Stimulated activated CD4-positive, alpha-beta T cell treated with anti-CD3 and anti-CD28 coated beads, TNF-alpha, amount 100 ng/mL, for 4 hours (primary cell): Measurements from ENCODE around the gene UXS1.

Experiments used
- DNase-seq, 3 experiments: peaks; one replicate each; pipeline ENCODE4 v3.0.0-alpha.2; 2020; ENCODE audit warnings: low read depth in 3 of 3

Gene UXS1

GRCh38 chr2:106109675-106110424 is 84.3 kb downstream of the UXS1 start:
- no peak for DNase-seq

GRCh38 chr2:106108791-106109190 is 85.3 kb downstream of the UXS1 start:
- DNase-seq, result no peak

DNA sequence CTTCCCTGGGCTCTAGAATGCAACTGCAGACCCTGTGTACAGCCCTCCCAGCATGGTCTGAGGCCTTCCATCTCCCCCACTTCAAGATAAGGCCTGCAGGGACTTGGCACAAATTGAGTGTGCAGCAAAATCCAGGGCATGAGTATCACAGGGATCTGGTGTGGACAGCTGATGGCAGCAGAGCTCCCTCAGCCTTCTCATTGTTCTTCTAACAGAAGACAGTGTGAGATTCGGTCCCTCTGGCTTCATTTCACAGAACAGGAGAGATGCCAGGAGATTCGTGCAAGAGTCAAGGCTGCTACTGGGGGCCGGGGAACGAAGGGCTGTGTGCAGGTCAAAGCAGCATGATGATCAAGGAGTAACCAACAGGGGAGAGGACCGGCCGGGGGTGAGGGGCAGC is 85.8 kb downstream of the UXS1 start:
- DNase-seq, result no peak

- DNase-seq, result peak in 1 of 3 experiments; percentile 34
Measured at GRCh38 chr2:106107509-106108131, 86.5 kb downstream of the UXS1 start.

DNA sequence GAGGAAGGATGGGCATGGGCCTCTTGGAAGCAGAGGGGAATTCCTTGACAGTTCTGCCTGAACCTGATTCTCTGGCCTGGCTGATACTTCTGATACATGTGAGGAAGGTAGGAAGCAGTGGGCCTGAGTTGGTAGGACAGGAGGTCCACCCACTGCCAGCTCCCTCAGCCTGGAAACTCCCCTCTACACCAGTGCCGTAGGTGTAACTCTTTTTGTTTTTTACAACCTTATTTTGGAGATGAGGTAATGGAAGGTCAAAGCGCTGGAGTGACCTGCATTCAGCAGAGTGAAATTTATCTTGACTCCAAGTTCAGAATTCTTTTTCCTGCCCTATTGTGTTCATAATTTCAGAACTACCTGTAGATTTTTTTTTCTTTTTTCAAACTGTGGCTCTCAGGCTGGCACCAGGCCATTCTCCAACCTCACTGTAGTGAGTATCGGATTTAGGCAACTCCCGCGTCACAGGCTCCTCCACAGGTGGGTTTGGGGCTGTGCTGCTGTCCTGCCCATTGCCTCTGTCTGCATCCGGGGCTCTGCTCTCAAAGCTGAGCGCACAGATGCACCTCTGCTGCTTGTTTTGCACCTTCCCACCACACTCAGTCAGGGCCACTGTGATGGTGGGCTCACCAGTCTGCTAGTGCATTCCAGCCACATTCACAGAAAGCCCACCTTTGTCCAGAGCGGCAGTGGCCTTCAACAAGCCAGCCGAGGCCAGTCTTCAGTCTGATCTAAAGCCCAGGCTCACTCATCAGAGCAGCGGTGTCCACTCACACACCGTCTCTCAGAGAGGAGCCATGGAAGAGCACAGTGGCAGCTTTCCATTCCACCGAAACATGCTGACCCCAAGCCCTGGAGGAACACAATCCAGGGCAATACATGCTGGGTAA is 87.2 kb downstream of the UXS1 start:
- DNase-seq, result no peak

- no peak for DNase-seq
Measured at GRCh38 chr2:106105151-106105922, 88.8 kb downstream of the UXS1 start.

DNA sequence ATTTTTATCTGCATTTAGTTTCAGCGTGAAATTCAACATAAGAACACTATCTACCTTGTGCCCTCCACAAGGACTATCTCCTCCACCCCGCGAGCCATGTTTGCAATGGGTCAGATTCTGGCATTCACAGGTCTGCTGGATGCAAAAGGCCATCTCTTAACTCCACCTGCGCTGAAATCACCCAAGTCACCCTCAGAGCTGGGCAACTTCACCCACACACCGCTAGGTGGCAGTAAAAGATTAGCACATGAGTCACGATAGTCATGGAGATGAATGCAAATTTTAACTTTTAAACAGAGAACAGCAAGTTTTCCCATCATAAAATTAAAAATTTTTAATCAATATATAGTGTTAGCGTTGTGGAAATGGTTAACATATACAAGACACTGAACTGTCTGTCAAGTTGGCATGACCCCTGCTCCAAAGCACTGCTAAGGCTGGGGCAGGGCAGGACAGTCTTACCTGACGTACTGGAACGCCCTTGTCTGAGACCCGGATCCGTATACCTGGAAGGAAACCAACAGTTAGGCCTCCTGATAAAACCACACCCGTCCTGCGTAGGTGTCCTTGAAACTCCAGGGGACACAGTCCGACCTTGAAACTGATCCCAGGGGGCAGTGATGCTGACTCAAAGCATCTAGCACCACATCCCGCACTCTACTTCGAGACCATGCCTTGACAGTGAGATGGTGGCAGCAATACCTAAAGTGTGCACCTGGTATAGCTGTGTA is 89.6 kb downstream of the UXS1 start:
- no peak for DNase-seq

DNA sequence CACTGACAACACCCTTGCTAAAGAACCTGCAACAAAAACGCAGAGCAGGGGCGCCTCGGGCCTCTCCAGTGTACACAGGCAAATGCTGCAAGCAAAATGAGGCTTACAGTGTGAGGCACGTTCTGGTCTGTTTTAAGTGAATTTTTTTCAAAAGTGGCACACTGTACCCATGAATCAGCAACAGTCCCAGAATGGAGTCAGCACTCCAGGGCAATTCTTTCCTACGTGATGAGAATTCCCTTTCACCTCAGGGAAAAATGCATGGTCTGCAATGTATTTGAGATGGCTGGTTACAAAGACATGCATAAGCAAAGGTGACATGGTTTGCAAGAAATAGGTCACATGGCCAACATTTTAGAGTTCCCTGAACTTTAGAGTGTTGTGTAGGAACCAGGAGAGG is 94.4 kb downstream of the UXS1 start:
- no peak for DNase-seq

DNA sequence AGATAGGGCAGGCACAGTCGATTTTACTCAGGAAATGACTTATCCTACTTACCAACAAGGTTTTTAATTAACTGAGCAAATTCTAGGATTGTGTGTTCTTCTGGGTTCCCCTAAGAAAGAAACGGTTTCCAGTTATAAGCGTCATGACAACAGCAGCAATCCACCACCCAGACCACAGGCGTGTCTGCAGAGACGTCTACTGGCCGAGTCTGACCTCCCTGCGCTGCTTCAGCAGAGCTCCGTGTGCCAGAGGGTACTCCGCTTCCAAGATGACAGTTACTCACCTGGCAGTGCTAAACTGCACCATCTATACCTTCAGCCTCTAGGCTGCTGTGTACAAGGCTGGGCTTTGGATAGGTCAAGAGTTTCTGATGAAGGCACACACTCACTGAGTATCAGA is 95.4 kb downstream of the UXS1 start:
- no peak for DNase-seq

DNA sequence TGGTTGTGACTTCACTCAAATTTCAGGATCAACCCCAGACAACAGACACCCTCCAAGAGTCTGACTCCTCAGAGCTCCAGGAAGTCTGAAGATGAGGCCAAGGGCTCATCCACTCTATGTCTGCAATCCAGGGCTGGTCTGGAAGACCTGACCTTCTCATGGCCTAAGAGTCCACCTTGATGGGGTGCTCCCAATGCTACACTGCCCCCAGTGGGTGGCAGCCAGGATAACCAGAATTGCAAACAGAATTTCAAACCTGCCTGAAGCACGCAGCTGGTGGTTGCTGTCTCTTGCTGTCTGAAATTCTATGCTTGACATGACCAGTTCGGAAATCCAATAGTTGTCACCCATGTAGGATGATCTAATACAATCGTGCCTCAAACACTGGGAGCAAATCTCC is 96.0 kb downstream of the UXS1 start:
- DNase-seq, result no peak

DNA sequence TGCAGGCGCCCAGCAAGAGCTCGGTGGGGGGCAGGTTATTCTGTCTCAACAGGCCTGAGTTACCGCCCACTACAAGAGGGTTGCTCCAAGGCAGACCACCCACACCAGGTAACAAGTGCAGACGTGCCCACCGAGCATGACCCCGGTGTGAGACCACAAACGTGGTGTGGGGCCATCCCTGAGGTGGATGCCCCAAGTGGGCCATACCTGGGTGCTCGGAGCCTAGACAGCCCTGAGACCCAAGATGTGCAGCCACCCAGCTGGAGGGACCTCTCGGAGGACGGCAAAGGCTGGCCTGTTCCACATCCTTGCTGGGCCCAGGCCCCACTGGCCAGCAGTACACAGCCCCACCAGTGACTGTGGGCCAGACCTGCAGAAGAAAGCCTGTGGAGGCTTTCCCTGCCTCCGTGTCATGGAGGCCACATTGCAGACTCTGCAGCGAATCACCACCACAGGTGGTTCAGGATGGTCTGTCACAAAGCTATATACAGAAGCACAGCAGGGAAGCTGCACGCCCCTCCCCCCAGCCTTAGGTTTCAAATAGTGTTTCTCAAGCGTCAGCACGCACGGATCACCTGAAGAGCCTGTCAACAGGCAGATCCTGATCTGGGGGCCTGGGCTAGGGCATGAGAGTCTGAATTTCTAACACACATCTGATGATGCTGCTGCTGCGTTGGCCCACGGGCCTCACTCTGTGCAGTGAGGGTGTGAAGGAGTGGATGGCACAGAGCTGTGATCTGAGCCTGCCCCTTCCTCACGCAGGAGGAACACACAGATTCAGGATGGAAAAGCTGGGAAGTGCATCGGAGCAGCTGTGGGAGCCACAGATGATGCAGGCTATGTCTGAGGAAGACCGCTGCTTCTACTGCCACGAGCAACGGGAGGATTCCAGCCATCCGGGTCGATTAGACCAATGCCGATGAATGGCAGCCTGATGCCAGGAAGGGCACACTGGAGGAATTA is 96.8 kb downstream of the UXS1 start:
- DNase-seq, result no peak

DNA sequence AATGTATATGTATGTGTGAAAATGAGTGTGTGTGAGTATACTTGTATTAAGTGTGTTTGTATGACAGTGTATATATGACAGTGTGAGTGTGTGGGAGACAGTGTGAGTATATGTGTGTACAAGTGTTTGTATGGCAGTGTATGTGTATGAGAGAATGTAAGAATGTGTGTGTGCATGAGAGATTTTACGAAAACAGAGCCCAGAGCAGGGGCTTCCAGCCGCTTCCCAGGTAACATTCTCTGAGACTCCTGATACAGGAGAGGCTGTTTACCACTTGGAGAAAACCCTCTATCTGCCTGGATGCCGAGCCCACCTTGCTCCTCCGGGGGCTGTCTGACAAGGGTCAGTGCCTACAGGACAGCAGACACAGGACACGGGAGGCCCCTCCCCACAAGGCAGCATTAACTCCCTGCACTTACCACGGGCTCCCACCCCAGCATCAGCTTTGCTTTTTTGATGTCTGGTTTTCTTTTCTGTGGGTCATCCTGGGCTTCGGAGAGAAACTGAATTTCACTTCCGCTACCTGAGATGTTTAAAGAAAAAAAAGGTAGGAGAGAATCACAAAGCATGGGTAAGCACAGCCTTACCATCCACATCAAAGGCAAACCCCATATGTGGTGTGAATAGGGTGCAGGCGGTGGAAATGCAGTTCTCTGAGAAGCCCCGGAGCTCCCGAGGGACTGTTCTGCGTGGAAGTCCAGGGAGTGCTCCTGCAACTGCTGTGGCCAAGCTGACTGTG is 97.6 kb downstream of the UXS1 start:
- DNase-seq, result no peak

DNA sequence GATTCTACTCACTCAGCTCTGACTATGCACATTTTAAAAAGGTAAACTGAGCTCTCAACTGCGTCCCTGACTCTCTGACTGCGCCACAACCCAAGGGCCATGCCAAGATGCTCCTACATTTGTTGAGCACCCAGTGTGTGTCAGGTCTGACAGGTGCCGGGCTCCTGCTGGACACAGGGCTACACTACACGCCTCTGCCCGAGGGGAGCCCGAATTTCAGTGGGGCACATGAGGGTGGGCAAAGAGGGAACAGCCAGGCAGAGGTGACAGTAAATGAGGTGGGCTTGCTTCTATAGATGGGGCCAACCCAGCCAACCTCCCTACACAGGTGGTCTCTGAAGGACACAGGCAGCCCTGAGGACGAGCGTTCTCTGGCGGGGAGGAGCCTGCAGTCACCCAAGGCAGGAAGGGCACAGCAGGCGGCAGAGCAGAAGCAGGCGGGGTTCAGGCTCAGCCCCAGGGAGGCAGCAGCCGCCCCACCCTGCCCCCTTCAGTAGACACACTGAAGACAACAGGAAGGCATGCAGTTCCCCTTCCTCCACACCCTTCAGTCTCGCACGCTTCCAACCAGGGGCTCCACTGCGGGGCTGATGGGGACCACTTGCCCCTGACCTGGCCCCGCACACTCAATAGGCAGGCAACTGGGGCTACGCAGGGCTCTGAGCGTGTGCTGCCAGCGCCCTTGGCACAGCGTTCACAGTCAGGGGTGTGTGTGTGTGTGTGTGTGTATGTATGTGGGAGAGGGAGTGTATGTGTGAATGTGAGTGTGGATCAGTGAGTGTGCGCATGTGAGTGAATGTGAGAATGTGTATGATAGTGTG is 98.4 kb downstream of the UXS1 start:
- DNase-seq, result peak; percentile 46 to 66 (median 50)

DNA sequence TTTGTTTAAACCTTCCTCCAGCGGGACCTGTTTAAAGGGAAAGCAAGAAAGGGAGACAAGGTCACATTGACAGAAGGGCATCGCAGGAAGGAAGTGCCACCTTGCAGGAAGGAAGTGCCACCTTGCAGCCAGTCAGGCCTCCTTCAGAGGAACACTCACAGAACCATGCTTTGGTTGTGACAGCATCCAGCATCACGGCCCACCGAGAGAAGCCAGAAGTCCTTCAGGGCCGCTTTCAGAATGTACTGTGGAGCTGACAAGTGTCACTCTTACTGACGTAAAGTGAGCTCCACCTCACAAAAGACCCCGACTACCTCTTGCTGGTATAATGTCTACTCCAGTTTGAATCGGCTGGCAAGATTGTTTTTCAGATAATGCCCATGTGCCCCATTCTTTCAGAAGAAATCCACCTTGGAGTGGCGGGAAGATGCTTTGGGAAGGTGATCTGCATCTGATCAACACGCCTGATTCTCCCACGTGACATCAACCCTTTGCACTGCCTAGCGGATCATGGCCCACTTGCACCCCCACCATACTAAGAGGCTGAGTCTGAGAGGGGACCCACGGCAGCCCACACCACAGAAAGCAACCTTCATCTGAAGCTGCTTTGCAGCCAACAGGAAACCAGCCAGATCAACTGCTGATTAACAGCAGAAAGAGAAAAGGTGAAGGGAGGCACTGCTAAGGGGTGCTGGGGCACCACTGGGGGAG is 99.8 kb downstream of the UXS1 start:
- no peak for DNase-seq

DNA sequence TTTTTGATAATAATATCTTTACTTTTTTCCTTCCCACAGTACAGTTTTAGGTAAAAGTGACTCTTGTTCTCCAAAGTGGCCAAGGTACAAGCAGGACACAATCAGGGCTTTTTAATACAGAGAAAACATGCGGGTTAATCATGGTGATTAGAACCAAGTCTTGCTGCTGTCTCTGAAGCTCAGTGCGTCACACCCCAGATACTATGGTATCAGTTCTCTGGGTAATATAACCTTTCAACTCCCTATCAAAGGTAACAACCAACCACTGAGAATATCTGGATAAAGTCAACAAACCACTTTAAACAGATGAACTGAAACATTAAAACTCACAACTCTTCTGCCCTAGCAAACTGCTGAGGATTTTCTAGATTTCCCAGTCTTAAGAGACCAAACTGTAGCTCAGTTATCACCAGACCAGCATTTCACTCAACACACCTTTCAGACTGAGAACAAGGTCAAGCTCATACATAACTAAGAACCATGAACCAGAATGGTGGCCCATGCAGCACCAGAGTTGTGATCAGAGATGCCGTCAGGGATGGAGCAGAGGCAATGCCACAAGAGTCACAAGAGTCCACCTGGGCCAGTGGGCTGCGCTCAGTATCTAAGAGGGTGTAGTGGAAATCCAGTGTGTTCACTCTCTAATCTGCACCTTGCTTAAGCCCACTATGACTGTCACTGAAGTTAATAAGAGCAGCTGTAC is 103.0 kb downstream of the UXS1 start:
- DNase-seq, result no peak

DNA sequence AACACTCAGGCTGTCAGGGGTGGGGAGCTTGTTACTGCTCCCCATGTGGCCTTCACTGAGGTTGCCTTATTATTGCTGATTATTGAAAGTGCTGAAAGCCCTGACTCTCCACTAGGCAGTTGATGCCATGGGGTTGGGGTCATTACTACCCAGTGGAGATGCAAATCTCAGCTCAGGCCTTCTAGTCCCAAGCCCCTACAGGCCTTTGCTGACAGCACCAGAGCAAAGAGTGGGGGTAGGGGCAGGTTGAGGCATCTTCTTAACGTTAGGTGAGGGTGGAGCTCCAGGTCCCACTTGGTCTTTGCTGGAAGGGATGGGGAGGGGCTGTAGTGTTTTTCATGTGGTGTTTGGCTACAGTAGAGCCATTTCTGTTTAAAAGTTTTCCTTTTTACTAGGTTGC is 104.5 kb downstream of the UXS1 start:
- DNase-seq, result no peak
